IMR-90 (cell line): ENCODE data around the gene PIP4K2A. TPM values are rescaled to one million over a fixed set of nuclear protein-coding genes. Genes with fewer than 3 reads are reported as not detected.

Experiments
- ATAC-seq: fragments of 200-7000 bp; cut with Tn5 transposase; 2 replicates; pipeline ENCODE4 v1.9.1; 2020; ENCODE audit warnings: low read depth, mild to moderate bottlenecking, moderate library complexity
- BruUV-seq: library from RNA; stranded (reverse); fragments of 400-500 nt; replicated peaks from 2 replicates; lab custom pipeline; 2021; lab: Mats Ljungman, UMichigan
- CTCF ChIA-PET: fragments of 300-600 bp; formaldehyde crosslinking; extraction: SDS; loops from one replicate; lab custom pipeline; 2021; ENCODE audit warnings: antibody characterized with exemption; lab: Yijun Ruan, JAX
- POLR2A ChIA-PET: fragments of 300-600 bp; sonication (Branson Sonifier 250); formaldehyde crosslinking; loops from one replicate; lab custom pipeline; 2022; ENCODE audit warnings: antibody characterized with exemption; ENCODE audit not compliant: unreplicated experiment; lab: Charles Lee
- DNase-seq: peaks from one replicate; pipeline ENCODE4 v3.0.0; 2013
- H2AFZ ChIP-seq: replicated peaks from 2 replicates; pipeline ENCODE3; 2013; ENCODE audit warnings: low read length, mild to moderate bottlenecking; ENCODE audit not compliant: poor library complexity
- H2AK5ac ChIP-seq: 2 replicates; pipeline ENCODE4 v1.6.1; 2013; ENCODE audit warnings: low read depth, low read length, inconsistent platforms
- H2AK9ac ChIP-seq: replicated peaks from 2 replicates; pipeline ENCODE3; 2013; ENCODE audit warnings: mild to moderate bottlenecking, low read depth, low read length, moderate library complexity; ENCODE audit not compliant: poor library complexity
- H2BK120ac ChIP-seq: 2 replicates; pipeline ENCODE4 v1.6.1; 2013; ENCODE audit warnings: low read depth, low read length, inconsistent platforms
- H2BK15ac ChIP-seq: 3 replicates; pipeline ENCODE4 v1.6.1; 2013; ENCODE audit warnings: low read depth, low read length, inconsistent platforms
- H2BK20ac ChIP-seq: 2 replicates; pipeline ENCODE4 v1.6.1; 2013; ENCODE audit warnings: low read depth, mild to moderate bottlenecking, inconsistent platforms, low read length, moderate library complexity
- H2BK5ac ChIP-seq: 2 replicates; pipeline ENCODE4 v1.6.1; 2013; ENCODE audit warnings: mild to moderate bottlenecking, low read depth, low read length, inconsistent platforms; ENCODE audit not compliant: poor library complexity, severe bottlenecking
- H3K14ac ChIP-seq: replicated peaks from 2 replicates; pipeline ENCODE4 v1.6.1; 2013; ENCODE audit warnings: low read depth, low read length, inconsistent platforms
- H3K18ac ChIP-seq: 2 replicates; pipeline ENCODE4 v1.6.1; 2013; ENCODE audit warnings: low read depth, low read length, control low read depth
- H3K23ac ChIP-seq: 2 replicates; pipeline ENCODE4 v1.6.1; 2013; ENCODE audit warnings: low read depth, low read length, inconsistent platforms
- H3K27ac ChIP-seq: 2 replicates; pipeline ENCODE4 v1.5.1; 2013; ENCODE audit warnings: mild to moderate bottlenecking, control low read depth, low read length; ENCODE audit not compliant: insufficient read depth
- H3K27me3 ChIP-seq: 2 replicates; pipeline ENCODE4 v1.6.1; 2013; ENCODE audit warnings: low read length; ENCODE audit not compliant: control insufficient read depth, insufficient read depth
- H3K36me3 ChIP-seq: 2 replicates; pipeline ENCODE4 v1.6.1; 2013; ENCODE audit warnings: low read length, mixed read lengths; ENCODE audit not compliant: control insufficient read depth, insufficient read depth
- H3K4ac ChIP-seq: 2 replicates; pipeline ENCODE4 v1.6.1; 2013; ENCODE audit warnings: low read depth, low read length, inconsistent platforms
- H3K4me1 ChIP-seq: 2 replicates; pipeline ENCODE4 v1.6.1; 2013; ENCODE audit warnings: low read length, mixed read lengths; ENCODE audit not compliant: control insufficient read depth, insufficient read depth
- H3K4me2 ChIP-seq: 2 replicates; pipeline ENCODE4 v1.6.1; 2013; ENCODE audit warnings: low read depth, mild to moderate bottlenecking, control low read depth, low read length, moderate library complexity
- H3K4me3 ChIP-seq: 2 replicates; pipeline ENCODE4 v1.5.1; 2013; ENCODE audit warnings: low read depth, mild to moderate bottlenecking, control low read depth, low read length, moderate library complexity; ENCODE audit not compliant: insufficient read depth
- H3K56ac ChIP-seq: 2 replicates; pipeline ENCODE4 v1.6.1; 2013; ENCODE audit warnings: low read length, inconsistent platforms; ENCODE audit not compliant: insufficient read depth; ENCODE audit errors: extremely low read depth
- H3K79me1 ChIP-seq, 2 experiments: 2 replicates each; pipeline ENCODE4 v1.6.1; 2013; ENCODE audit warnings: low read length in 2 of 2, inconsistent platforms in 1 of 2, low read depth in 1 of 2
- H3K9ac ChIP-seq: 2 replicates; pipeline ENCODE4 v1.6.1; 2013; ENCODE audit warnings: low read depth, low read length, control low read depth
- H3K9me1 ChIP-seq: 2 replicates; pipeline ENCODE4 v1.6.1; 2013; ENCODE audit warnings: low read length, inconsistent platforms; ENCODE audit not compliant: insufficient read depth
- H3K9me3 ChIP-seq: 2 replicates; pipeline ENCODE4 v1.6.1; 2013; ENCODE audit warnings: low read length; ENCODE audit not compliant: control insufficient read depth, insufficient read depth
- H4K20me1 ChIP-seq: 2 replicates; pipeline ENCODE4 v1.6.1; 2013; ENCODE audit warnings: low read length, inconsistent platforms; ENCODE audit not compliant: insufficient read depth
- H4K5ac ChIP-seq: 2 replicates; pipeline ENCODE4 v1.6.1; 2013; ENCODE audit warnings: mild to moderate bottlenecking, low read depth, low read length, control low read depth
- H4K8ac ChIP-seq, 2 experiments: 2 replicates each; pipeline ENCODE4 v1.6.1; 2013; ENCODE audit warnings: low read depth in 2 of 2, low read length in 2 of 2, control low read depth in 1 of 2, inconsistent platforms in 1 of 2
- H4K91ac ChIP-seq: 2 replicates; pipeline ENCODE4 v1.6.1; 2013; ENCODE audit warnings: low read depth, low read length, inconsistent platforms; ENCODE audit not compliant: insufficient read depth
- BHLHE40 ChIP-seq: fragments of 150-350 bp; IDR thresholded peaks from 2 replicates; pipeline ENCODE4 v1.6.1; 2016; ENCODE audit warnings: mild to moderate bottlenecking, low read depth, low read length
- CEBPB ChIP-seq: IDR thresholded peaks from 2 replicates; pipeline ENCODE4 v1.6.1; 2012; ENCODE audit warnings: low read depth, low read length, improper control_type of control experiment
- CHD1 ChIP-seq: IDR thresholded peaks from 2 replicates; pipeline ENCODE4 v1.6.1; 2012; ENCODE audit warnings: low read depth, low read length, improper control_type of control experiment
- CTCF ChIP-seq: conservative IDR thresholded peaks from 2 replicates; pipeline ENCODE4 v1.5.1; 2012; ENCODE audit warnings: mild to moderate bottlenecking, low read depth, low read length, improper control_type of control experiment
- ELK1 ChIP-seq: fragments of 150-350 bp; IDR thresholded peaks from 2 replicates; pipeline ENCODE4 v1.6.1; 2016; ENCODE audit warnings: low read depth, mild to moderate bottlenecking, low read length, moderate library complexity, borderline replicate concordance
- FOS ChIP-seq: fragments of 150-350 bp; IDR thresholded peaks from 2 replicates; pipeline ENCODE4 v1.6.1; 2016; ENCODE audit warnings: low read depth, low read length
- MAFK ChIP-seq: IDR thresholded peaks from 2 replicates; pipeline ENCODE4 v1.6.1; 2012; ENCODE audit warnings: low read depth, low read length, improper control_type of control experiment
- MAZ ChIP-seq: IDR thresholded peaks from 2 replicates; pipeline ENCODE4 v1.6.1; 2012; ENCODE audit warnings: low read depth, mild to moderate bottlenecking, low read length, improper control_type of control experiment, moderate library complexity, borderline replicate concordance
- MXI1 ChIP-seq: IDR thresholded peaks from 2 replicates; pipeline ENCODE4 v1.6.1; 2012; ENCODE audit warnings: low read depth, mild to moderate bottlenecking, low read length, moderate library complexity, borderline replicate concordance
- NFE2L2 ChIP-seq: fragments of 150-350 bp; IDR thresholded peaks from 2 replicates; pipeline ENCODE4 v1.6.1; 2016; ENCODE audit warnings: low read depth, mild to moderate bottlenecking, low read length
- POLR2A ChIP-seq: IDR thresholded peaks from 2 replicates; pipeline ENCODE4 v1.6.1; 2012; ENCODE audit warnings: mild to moderate bottlenecking, low read depth, low read length
- RAD21 ChIP-seq: IDR thresholded peaks from 2 replicates; pipeline ENCODE4 v1.6.1; 2012; ENCODE audit warnings: low read length, improper control_type of control experiment
- RCOR1 ChIP-seq: IDR thresholded peaks from 2 replicates; pipeline ENCODE4 v1.6.1; 2012; ENCODE audit warnings: mild to moderate bottlenecking, low read length, improper control_type of control experiment; ENCODE audit not compliant: insufficient replicate concordance
- RFX5 ChIP-seq: IDR thresholded peaks from 2 replicates; pipeline ENCODE4 v1.8.0; 2012; ENCODE audit warnings: low read depth, mild to moderate bottlenecking, low read length, moderate library complexity
- SMC3 ChIP-seq: fragments of 150-350 bp; IDR thresholded peaks from 2 replicates; pipeline ENCODE4 v1.6.1; 2016; ENCODE audit warnings: low read depth, mild to moderate bottlenecking, antibody characterized with exemption, low read length, moderate library complexity
- USF2 ChIP-seq: fragments of 150-350 bp; IDR thresholded peaks from 2 replicates; pipeline ENCODE4 v1.6.1; 2017; ENCODE audit warnings: mild to moderate bottlenecking, antibody characterized with exemption, low read length, low read depth
- WGBS, 2 experiments: methylation state at CpG; one replicate each; pipeline versions ENCODE4 v1.1.5 to v1.1.7; 2013; ENCODE audit warnings: missing lambda C conversion rate in 2 of 2; ENCODE audit not compliant: insufficient read length in 1 of 2; ENCODE audit errors: extremely low coverage in 2 of 2; 5-methylcytosine and 5-hydroxymethylcytosine counted together
- dilution Hi-C: fragments of 300-500 bp; cut with HindIII; formaldehyde crosslinking; loops from one replicate; pipeline ENCODE4 v1.14.3; 2018; ENCODE audit warnings: low sequenced_read_pairs; ENCODE audit not compliant: unreplicated experiment
- in situ Hi-C: fragments of 300-500 bp; cut with MboI; formaldehyde crosslinking; loops from 3 replicates; pipeline ENCODE4 v1.14.3; 2019; ENCODE audit warnings: low sequenced_read_pairs, inconsistent platforms, mixed read lengths
- intact Hi-C: fragments of 100-400 bp; cut with micrococcal nuclease; formaldehyde crosslinking; loops from 2 replicates; pipeline ENCODE4 v1.10.0; 2022
- polyA plus RNA-seq, 3 experiments: library from polyadenylated mRNA; depleted of rRNA; stranded (reverse); fragments of >200 nt; gene quantifications; 2 replicates each; pipeline ENCODE4 v1.2.3, GENCODE V29; 2012; ENCODE audit warnings: low replicate concordance in 1 of 3
- total RNA-seq: library from RNA; depleted of rRNA; stranded (reverse); fragments of >200 nt; gene quantifications from 2 replicates; pipeline ENCODE4 v1.2.3, GENCODE V29; 2012

The PIP4K2A gene
- total and polyA plus RNA-seq, 2 of the 4 experiments (the other 2 are of a cell fraction): 9.8 to 18.1 TPM

- no peak overlapping the region for H3K4ac ChIP-seq
- H3K9ac ChIP-seq: no peak overlapping the region
- H3K27ac ChIP-seq: no peak overlapping the region
- no peak overlapping the region for H2BK20ac ChIP-seq
- H3K4me1 ChIP-seq: no peaks in the 10 kb centered on the region; the same call in 1 of the 2 replicates
- no peak overlapping the region for H2BK15ac ChIP-seq
- no peaks in the 10 kb centered on the region for H3K9me3 ChIP-seq
- no peak overlapping the region for H2BK120ac ChIP-seq
- POLR2A ChIA-PET: no interaction called here
- no peak overlapping the region for H3K14ac ChIP-seq
- intact Hi-C loops: no loop called here
- H4K5ac ChIP-seq: no peak overlapping the region
- H3K23ac ChIP-seq: no peak overlapping the region
- peaks cover 50 to 64% of the 10 kb centered on the region in 2 experiments for H3K79me1 ChIP-seq
- no peaks in the 10 kb centered on the region for H3K36me3 ChIP-seq
- H4K91ac ChIP-seq: no peak overlapping the region
- H4K20me1 ChIP-seq: peaks cover 38% of the 10 kb centered on the region
- no peak overlapping the region for H3K4me3 ChIP-seq
- ATAC-seq (no peak), DNase-seq (peak; percentile 5)
- BruUV-seq: no TSS peak
- CTCF ChIA-PET: interaction anchor here (0.7 kb wide), 1 partner anchor 8 kb away, joined by 3 read pairs; no protein-coding TSS in a partner anchor
- no peak overlapping the region for H2AK5ac ChIP-seq
- TF ChIP-seq NFE2L2 (no peak), SMC3 (no peak), CHD1 (no peak), CTCF (no peak), POLR2A (no peak), RFX5 (no peak), MAFK (no peak), RAD21 (no peak), FOS (no peak), MXI1 (no peak), CEBPB (no peak), ELK1 (no peak), MAZ (no peak), RCOR1 (no peak), USF2 (no peak), BHLHE40 (no peak)
- in situ Hi-C loops: no loop called here
- H2AK9ac ChIP-seq: no peak overlapping the region
- H3K27me3 ChIP-seq: no peaks in the 10 kb centered on the region
- H3K18ac ChIP-seq: no peak overlapping the region
- no peak overlapping the region for H2AFZ ChIP-seq
- H4K8ac ChIP-seq: no peak overlapping the region
- H2BK5ac ChIP-seq: no peak overlapping the region
- H3K4me2 ChIP-seq: no peak overlapping the region
- dilution Hi-C loops: no loop called here
- no peak overlapping the region for H3K56ac ChIP-seq
- WGBS, 2 experiments: no CpG with 5 or more reads among the region's 3 CpGs
- peaks cover 10% of the 10 kb centered on the region; the same call in 1 of the 2 replicates for H3K9me1 ChIP-seq
Observed at GRCh38 chr10:22674573-22674930, 39.8 kb downstream of the PIP4K2A start.
